Pancreas (tissue), 10 donors: ENCODE data around the gene RNF212B. TPM values are rescaled to one million over a fixed set of nuclear protein-coding genes. Genes with fewer than 3 reads are reported as not detected.
A peak's percentile ranks its signal among the peaks of the same experiment; 100 is the strongest.
"Not testable (repeated sequence)": the region's sequence is repeated elsewhere in the genome, so short reads cannot be mapped to it uniquely, and the experiment has no call there.

Source experiments
- ATAC-seq, 4 donors: fragments of 200-7000 bp; cut with Tn5 transposase; one replicate each; pipeline versions ENCODE4 v1.8.0 to v1.9.1; 2020; ENCODE audit warnings: mild to moderate bottlenecking in 4 of 4, moderate library complexity in 4 of 4
- DNase-seq, 6 donors: peaks; one replicate each; pipeline ENCODE4 v3.0.0-alpha.2; 2020
- FAIRE-seq: peaks from 2 replicates; lab custom pipeline; 2012; peaks lifted over from hg19 to GRCh38; lab: Jason Lieb, UNC
- H3K27ac ChIP-seq, 4 donors: fragments of 200-600 bp; sonication (generic); 1 replicate in 3 of 4; 2 replicates in 1 of 4; pipeline versions ENCODE4 v1.5.0 to v1.8.0; 2020
- H3K27me3 ChIP-seq, 4 donors: fragments of 200-600 bp; one replicate each; pipeline ENCODE4 v1.8.0; 2021
- H3K36me3 ChIP-seq, 3 donors: fragments of 200-600 bp; sonication (generic) in 1 of 3; one replicate each; pipeline versions ENCODE4 v1.5.0 to v1.8.0; 2020 to 2021
- H3K4me1 ChIP-seq, 3 donors: fragments of 200-600 bp; one replicate each; pipeline ENCODE4 v1.8.0; 2021
- H3K4me3 ChIP-seq, 4 donors: fragments of 200-600 bp; sonication (generic) in 2 of 4; one replicate each; pipeline versions ENCODE4 v1.5.0 to v1.8.0; 2020 to 2021
- H3K9me3 ChIP-seq, 4 donors: fragments of 200-600 bp; one replicate each; pipeline ENCODE4 v1.8.0; 2021
- WGBS, 2 donors: extraction: QIAGEN DNeasy Blood & Tissue Kit; methylation state at CpG; one replicate each; pipeline ENCODE4 v1.1.7; 2013; 5-methylcytosine and 5-hydroxymethylcytosine counted together
- intact Hi-C, 3 donors: fragments of 100-400 bp; cut with DNase I; formaldehyde crosslinking; loops; one replicate each; pipeline versions ENCODE4 v1.11.1 to v1.14.2; 2022
- polyA plus RNA-seq, 2 donors: library from polyadenylated mRNA; stranded (reverse); fragments of 200-250 nt; gene quantifications; one replicate each; pipeline ENCODE4 v1.2.3, GENCODE V29; 2013
- total RNA-seq, 6 donors: library from RNA; stranded (reverse); fragmentation: NEBNext Ultra II Directional in 4 of 6; extraction: Animal tissue kit (Norgen Biotek cat#: 25700) in 4 of 6; gene quantifications; one replicate each; pipeline versions ENCODE4 v1.2.1 to v1.2.4, GENCODE V29; 2021 to 2023
- TF ChIP-seq, protein P1 (sequence below), 4 donors: fragments of 200-600 bp; sonication (generic) in 3 of 4; IDR thresholded peaks; one replicate each; pipeline versions ENCODE4 v1.5.0 to v1.8.0; 2021; ENCODE audit warnings: antibody characterized with exemption in 4 of 4
- donor health status: healthy with polysubstance abuse.
- donor health status: DM: no; HTN: no; CAD: no; lungs with moderate emphysema.
- donor health status: DM: no; HTN: no; CAD: no.
- donor health status: control.
- donor health status: control.
- donor health status: Bipolar disorder and iron deficiency.
- donor health status: DM: yes; HTN: yes; CAD: no.
- donor health status: DM: no; HTN: no; CAD: no.
- donor health status: DM: no; HTN: no; CAD: no.
- donor health status: DM: yes; HTN: yes; CAD: no.

RNF212B gene, protein sequence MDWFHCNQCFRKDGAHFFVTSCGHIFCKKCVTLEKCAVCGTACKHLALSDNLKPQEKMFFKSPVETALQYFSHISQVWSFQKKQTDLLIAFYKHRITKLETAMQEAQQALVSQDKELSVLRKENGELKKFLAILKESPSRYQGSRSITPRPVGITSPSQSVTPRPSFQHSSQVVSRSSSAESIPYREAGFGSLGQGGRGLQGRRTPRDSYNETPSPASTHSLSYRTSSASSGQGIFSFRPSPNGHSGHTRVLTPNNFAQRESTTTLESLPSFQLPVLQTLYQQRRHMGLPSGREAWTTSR
- total RNA-seq (under 1 TPM in 2 of 6 donors, not detected in 4; 0.12 to 0.29 TPM), polyA plus RNA-seq (not detected)

DNA sequence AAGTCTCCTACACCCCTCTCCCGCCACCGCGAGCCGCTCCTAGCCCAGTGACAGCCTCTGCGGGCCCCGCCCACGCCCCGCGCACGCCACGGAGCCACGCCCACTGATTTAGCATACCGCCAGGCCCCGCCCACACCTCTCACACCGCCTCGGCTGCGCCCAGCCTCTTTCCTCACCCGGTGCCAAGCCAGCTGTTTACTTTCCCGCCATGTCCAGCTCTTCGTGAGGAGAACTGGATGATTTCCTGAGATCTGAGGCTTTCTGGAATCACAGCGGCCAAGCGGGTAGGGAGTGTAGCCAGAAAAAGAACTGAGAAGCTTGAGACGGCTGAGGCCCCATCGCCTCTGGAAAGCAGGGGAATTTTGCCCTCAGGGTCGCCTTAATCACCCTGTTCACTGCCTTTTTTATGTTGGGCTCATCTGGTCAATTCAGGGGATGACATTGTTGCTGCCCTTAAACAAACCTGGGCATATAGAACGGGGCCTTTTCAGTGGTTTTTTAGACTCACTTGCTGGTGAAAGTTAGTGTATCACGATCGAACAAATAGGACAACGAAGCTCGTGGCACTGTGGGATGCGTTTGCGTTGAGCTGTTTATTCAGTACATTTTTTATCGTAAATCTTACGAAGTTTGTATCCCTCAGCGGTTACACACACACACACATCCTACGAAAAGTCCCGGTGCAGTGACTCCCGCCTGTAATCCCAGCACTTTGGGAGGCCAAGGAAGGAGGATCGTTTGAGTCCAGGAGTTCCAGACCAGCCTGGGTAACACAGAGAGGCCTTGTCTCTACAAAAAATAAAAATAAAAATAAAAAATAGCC lies at the start of gene RNF212B:
Gene RNF212B, plus strand, starts transcription at position 165 of the 823 bp plus-strand sequence. CDS start 2,410 bp downstream, outside the sequence.
- Histone ChIP-seq H3K4me3 (peak within 1 kb of the TSS in 2 of 4 donors; percentile 9 to 21), H3K27me3 (no peaks in the 10 kb centered on the region), H3K9me3 (no peaks in the 10 kb centered on the region), H3K4me1 (peaks cover 0 to 7% (median 0%) of the 10 kb centered on the region in 3 donors), H3K36me3 (no peaks in the 10 kb centered on the region), H3K27ac (peak within 1 kb of the TSS; percentile 66 to 77 (median 70))
- ATAC-seq (peak; percentile 100), DNase-seq (peak; percentile 97 to 99 (median 98)), FAIRE-seq (peak; percentile 75)
- 12% methylated on average over 39 of the region's 39 CpGs for WGBS, 2 donors
- intact Hi-C loops = no loop called here
- TF ChIP-seq, protein P1, sequence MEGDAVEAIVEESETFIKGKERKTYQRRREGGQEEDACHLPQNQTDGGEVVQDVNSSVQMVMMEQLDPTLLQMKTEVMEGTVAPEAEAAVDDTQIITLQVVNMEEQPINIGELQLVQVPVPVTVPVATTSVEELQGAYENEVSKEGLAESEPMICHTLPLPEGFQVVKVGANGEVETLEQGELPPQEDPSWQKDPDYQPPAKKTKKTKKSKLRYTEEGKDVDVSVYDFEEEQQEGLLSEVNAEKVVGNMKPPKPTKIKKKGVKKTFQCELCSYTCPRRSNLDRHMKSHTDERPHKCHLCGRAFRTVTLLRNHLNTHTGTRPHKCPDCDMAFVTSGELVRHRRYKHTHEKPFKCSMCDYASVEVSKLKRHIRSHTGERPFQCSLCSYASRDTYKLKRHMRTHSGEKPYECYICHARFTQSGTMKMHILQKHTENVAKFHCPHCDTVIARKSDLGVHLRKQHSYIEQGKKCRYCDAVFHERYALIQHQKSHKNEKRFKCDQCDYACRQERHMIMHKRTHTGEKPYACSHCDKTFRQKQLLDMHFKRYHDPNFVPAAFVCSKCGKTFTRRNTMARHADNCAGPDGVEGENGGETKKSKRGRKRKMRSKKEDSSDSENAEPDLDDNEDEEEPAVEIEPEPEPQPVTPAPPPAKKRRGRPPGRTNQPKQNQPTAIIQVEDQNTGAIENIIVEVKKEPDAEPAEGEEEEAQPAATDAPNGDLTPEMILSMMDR (IDR thresholded peaks at IDR 0.05) = no peak

DNA sequence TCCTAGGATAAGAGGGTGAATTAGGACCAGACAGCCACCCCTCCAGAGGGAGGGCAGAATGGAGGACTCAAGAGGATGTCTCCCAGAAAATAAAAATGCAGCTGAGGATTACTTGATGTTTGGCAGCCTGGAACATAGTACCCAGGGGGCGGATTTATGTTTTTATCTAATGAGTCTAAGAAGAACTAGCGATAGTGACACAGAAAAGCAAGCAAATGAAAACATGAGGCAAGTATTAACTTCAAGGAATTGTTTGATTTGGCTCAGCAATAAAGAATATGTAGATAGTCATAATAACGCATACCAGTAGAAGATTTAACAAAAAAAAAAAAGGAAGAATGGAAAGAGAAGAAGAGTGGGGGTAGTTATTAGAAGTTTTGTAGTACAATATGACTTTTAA lies 44.3 kb upstream of the RNF212B start:
- no peak for DNase-seq
- intact Hi-C loops = no loop called here
- no peak overlapping the region for H3K27ac ChIP-seq
- TF ChIP-seq, protein P1 (IDR thresholded peaks at IDR 0.05) = no peak
- FAIRE-seq = no peak
- H3K36me3 ChIP-seq = no peaks in the 10 kb centered on the region
- H3K27me3 ChIP-seq = no peaks in the 10 kb centered on the region
- H3K9me3 ChIP-seq = no peaks in the 10 kb centered on the region
- 26 to 31% methylated on average over 3 of the region's 3 CpGs for WGBS, 2 donors
- no peak overlapping the region for H3K4me3 ChIP-seq
- peak in 2 of 4 donors; percentile 70 to 76 for ATAC-seq
- H3K4me1 ChIP-seq = peaks cover 0 to 10% (median 0%) of the 10 kb centered on the region in 3 donors

DNA sequence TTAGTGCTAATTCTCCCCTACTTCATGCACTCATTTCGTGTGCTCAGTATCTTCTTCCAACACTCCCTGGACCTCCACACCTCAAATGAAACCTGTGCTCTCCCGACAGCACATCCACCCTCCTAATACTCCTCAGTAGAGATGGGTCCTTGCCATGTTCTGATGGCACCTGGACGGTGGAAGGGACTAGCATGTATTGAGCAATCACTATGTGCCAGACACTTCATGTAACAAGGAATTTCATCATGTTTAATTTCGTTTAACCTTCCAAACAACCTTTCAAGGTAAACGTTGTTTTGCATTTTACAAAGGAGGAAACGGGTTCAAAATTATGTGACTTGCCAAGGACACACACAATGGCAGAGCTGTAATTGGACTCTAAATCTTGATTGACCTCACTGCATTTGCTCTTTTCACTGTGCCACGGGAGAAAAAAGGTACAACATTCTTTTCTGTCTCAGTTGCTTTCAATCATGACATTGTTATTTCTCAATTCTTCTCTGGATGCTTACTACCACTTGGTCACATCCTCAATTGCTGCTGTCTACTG lies 42.1 kb upstream of the RNF212B start:
- peak; percentile 35 to 76 (median 60) for ATAC-seq

GRCh38 chr14:23196487-23196886 lies 41.2 kb upstream of the RNF212B start:
- FAIRE-seq, H3K27ac ChIP-seq, intact Hi-C loops, H3K4me3 ChIP-seq, ATAC-seq, H3K9me3 ChIP-seq, H3K36me3 ChIP-seq, DNase-seq, H3K27me3 ChIP-seq: not testable (repeated sequence)
- WGBS, 2 donors = 95 to 100% methylated on average over 2 of the region's 2 CpGs
- peaks cover 0 to 10% (median 0%) of the 10 kb centered on the region in 3 donors for H3K4me1 ChIP-seq

More for the DNA sequence above, 42.1 kb upstream of the RNF212B start:
- TF ChIP-seq, protein P1 (IDR thresholded peaks at IDR 0.05) = no peak
- Histone ChIP-seq H3K36me3 (no peaks in the 10 kb centered on the region), H3K4me3 (no peak overlapping the region), H3K27me3 (no peaks in the 10 kb centered on the region), H3K4me1 (peaks cover 0 to 10% (median 0%) of the 10 kb centered on the region in 3 donors), H3K27ac (peak overlapping the region in 1 of 4 donors; percentile 48), H3K9me3 (no peaks in the 10 kb centered on the region)
- intact Hi-C loops = no loop called here
- FAIRE-seq = no peak
- 35 to 36% methylated on average over 7 of the region's 7 CpGs for WGBS, 2 donors
- no peak for DNase-seq

GRCh38 chr14:23199141-23199540 lies 38.6 kb upstream of the RNF212B start:
- 81 to 83% methylated on average over 1 of the region's 1 CpG for WGBS, 2 donors
- ATAC-seq, FAIRE-seq, H3K27me3 ChIP-seq, H3K27ac ChIP-seq, H3K4me3 ChIP-seq, H3K36me3 ChIP-seq, H3K9me3 ChIP-seq, DNase-seq, intact Hi-C loops, H3K4me1 ChIP-seq: not testable (repeated sequence)
